ENCODE measurements around the gene PDZRN3. TPM values are rescaled to one million over a fixed set of nuclear protein-coding genes. Genes with fewer than 3 reads are reported as not detected.

The PDZRN3 gene
- total RNA-seq, 1 donor from 2014 or later = 75.9 TPM

DNA sequence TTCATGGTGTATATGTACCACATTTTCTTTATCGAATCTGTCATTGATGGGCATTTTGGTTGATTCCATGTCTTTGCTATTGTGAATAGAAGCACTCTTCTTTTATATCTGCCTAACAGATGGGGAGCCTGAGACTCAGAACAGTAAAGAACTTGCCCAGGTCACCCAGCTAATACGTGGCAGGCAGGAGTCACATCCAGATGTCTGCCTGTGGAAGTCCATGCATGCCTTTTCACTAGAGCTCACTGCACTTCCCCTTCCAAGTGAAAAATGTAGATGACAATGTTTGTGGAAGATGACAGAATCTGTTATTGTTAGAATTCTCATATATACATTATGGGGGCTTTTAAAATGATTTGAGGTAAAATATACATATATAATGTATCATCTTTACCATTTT is 165.0 kb downstream of the PDZRN3 start:
- no peak for TF ChIP-seq POLR2A (IDR thresholded peaks at IDR 0.05)
- TF ChIP-seq POLR2AphosphoS5 (IDR thresholded peaks at IDR 0.05; ENCODE audit: insufficient read depth in 1 of 2, low read depth in 1 of 2) = no peak
- TF ChIP-seq, protein P1, sequence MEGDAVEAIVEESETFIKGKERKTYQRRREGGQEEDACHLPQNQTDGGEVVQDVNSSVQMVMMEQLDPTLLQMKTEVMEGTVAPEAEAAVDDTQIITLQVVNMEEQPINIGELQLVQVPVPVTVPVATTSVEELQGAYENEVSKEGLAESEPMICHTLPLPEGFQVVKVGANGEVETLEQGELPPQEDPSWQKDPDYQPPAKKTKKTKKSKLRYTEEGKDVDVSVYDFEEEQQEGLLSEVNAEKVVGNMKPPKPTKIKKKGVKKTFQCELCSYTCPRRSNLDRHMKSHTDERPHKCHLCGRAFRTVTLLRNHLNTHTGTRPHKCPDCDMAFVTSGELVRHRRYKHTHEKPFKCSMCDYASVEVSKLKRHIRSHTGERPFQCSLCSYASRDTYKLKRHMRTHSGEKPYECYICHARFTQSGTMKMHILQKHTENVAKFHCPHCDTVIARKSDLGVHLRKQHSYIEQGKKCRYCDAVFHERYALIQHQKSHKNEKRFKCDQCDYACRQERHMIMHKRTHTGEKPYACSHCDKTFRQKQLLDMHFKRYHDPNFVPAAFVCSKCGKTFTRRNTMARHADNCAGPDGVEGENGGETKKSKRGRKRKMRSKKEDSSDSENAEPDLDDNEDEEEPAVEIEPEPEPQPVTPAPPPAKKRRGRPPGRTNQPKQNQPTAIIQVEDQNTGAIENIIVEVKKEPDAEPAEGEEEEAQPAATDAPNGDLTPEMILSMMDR (IDR thresholded peaks at IDR 0.05) = no peak
- no peak for DNase-seq (ENCODE audit: extremely low spot score in 2 of 2)
- Histone ChIP-seq H3K4me3 (no peak overlapping the region), H3K27me3 (no peaks in the 10 kb centered on the region), H3K4me1 (peaks cover 4% of the 10 kb centered on the region), H3K36me3 (no peaks in the 10 kb centered on the region), H3K9me3 (no peaks in the 10 kb centered on the region), H3K27ac (no peak overlapping the region)
- intact Hi-C loops (cut with DNase I) = no loop called here

DNA sequence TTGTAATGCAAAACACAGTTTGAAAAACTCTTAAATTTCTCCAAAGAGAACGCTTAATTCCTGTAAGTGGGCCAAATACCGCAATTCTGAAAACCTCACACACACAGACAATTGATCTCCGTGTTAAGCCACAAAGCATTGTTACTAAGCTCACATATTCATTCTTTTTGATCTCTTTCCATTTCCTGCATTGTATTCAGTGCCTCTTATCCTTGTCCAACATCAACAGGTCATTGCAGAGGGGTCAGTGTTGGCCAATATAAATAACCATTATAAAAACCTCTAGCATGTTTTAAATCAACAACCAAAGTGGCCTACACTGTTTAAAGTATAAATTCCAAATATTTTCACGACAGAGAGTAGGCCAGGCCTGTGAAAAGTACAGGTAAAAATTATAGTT is 171.1 kb downstream of the PDZRN3 start:
- intact Hi-C loops (cut with DNase I) = no loop called here
- no peaks in the 10 kb centered on the region for H3K36me3 ChIP-seq
- H3K4me3 ChIP-seq = no peak overlapping the region
- H3K4me1 ChIP-seq = peaks cover 13% of the 10 kb centered on the region
- H3K9me3 ChIP-seq = no peaks in the 10 kb centered on the region
- H3K27me3 ChIP-seq = no peaks in the 10 kb centered on the region
- no peak overlapping the region for H3K27ac ChIP-seq
- DNase-seq (ENCODE audit: extremely low spot score in 2 of 2) = no peak
- TF ChIP-seq POLR2AphosphoS5 (IDR thresholded peaks at IDR 0.05; ENCODE audit: insufficient read depth in 1 of 2, low read depth in 1 of 2) (no peak), POLR2A (IDR thresholded peaks at IDR 0.05) (no peak)
- TF ChIP-seq, protein P1 (IDR thresholded peaks at IDR 0.05) = no peak

- intact Hi-C loops (cut with DNase I) = no loop called here
- Histone ChIP-seq H3K27me3 (no peaks in the 10 kb centered on the region), H3K36me3 (no peaks in the 10 kb centered on the region), H3K27ac (no peak overlapping the region), H3K4me3 (no peak overlapping the region), H3K9me3 (no peaks in the 10 kb centered on the region), H3K4me1 (peaks cover 23% of the 10 kb centered on the region)
- DNase-seq (ENCODE audit: extremely low spot score in 2 of 2) = no peak
- TF ChIP-seq, protein P1 (IDR thresholded peaks at IDR 0.05) = no peak
- no peak for TF ChIP-seq POLR2A (IDR thresholded peaks at IDR 0.05)
- no peak for TF ChIP-seq POLR2AphosphoS5 (IDR thresholded peaks at IDR 0.05; ENCODE audit: insufficient read depth in 1 of 2, low read depth in 1 of 2)
Measured at GRCh38 chr3:73452729-73453128, 172.0 kb downstream of the PDZRN3 start.

- no peak overlapping the region for H3K27ac ChIP-seq
- H3K9me3 ChIP-seq = no peaks in the 10 kb centered on the region
- peaks cover 23% of the 10 kb centered on the region for H3K4me1 ChIP-seq
- H3K4me3 ChIP-seq = no peak overlapping the region
- intact Hi-C loops (cut with DNase I) = no loop called here
- H3K27me3 ChIP-seq = no peaks in the 10 kb centered on the region
- TF ChIP-seq POLR2A (IDR thresholded peaks at IDR 0.05) (no peak), POLR2AphosphoS5 (IDR thresholded peaks at IDR 0.05; ENCODE audit: insufficient read depth in 1 of 2, low read depth in 1 of 2) (no peak)
- TF ChIP-seq, protein P1 (IDR thresholded peaks at IDR 0.05) = no peak
- H3K36me3 ChIP-seq = no peaks in the 10 kb centered on the region
- DNase-seq (ENCODE audit: extremely low spot score in 2 of 2) = no peak
Measured at GRCh38 chr3:73451301-73451944, 173.3 kb downstream of the PDZRN3 start.

- DNase-seq (ENCODE audit: extremely low spot score in 2 of 2) = no peak
- Histone ChIP-seq H3K4me3 (no peak overlapping the region), H3K27ac (no peak overlapping the region), H3K27me3 (no peaks in the 10 kb centered on the region), H3K36me3 (no peaks in the 10 kb centered on the region), H3K4me1 (peaks cover 23% of the 10 kb centered on the region), H3K9me3 (no peaks in the 10 kb centered on the region)
- TF ChIP-seq POLR2AphosphoS5 (IDR thresholded peaks at IDR 0.05; ENCODE audit: insufficient read depth in 1 of 2, low read depth in 1 of 2) = no peak
- TF ChIP-seq, protein P1 (IDR thresholded peaks at IDR 0.05) = no peak
- TF ChIP-seq POLR2A (IDR thresholded peaks at IDR 0.05) = no peak
- intact Hi-C loops (cut with DNase I) = no loop called here
Measured at GRCh38 chr3:73449774-73450173, 175.0 kb downstream of the PDZRN3 start.
